ENCODE data around the gene C15orf61. TPM values are rescaled to one million over a fixed set of nuclear protein-coding genes. Genes with fewer than 3 reads are reported as not detected.

C15orf61 gene
- total and polyA plus RNA-seq, 2 experiments from 2014 or later, result 6.8 to 7.2 TPM

GRCh38 chr15:67542420-67543347 is 21.8 kb downstream of the C15orf61 start, which contains the start of gene MAP2K5:
MAP2K5 (plus strand) TSS chr15:67542703; CDS start chr15:67543336, 633 bp downstream.
- H3K4me3 ChIP-seq, result peak within 1 kb of the TSS; percentile 54
- H3K9me3 ChIP-seq (ENCODE audit: low read depth), result no peaks in the 10 kb centered on the region
- peak; percentile 77 to 88 for DNase-seq (ENCODE audit: low read depth in 1 of 2, low spot score in 1 of 2)
- no peaks in the 10 kb centered on the region for H3K4me1 ChIP-seq (ENCODE audit: low read depth)
- H3K36me3 ChIP-seq, result no peaks in the 10 kb centered on the region
- H3K27me3 ChIP-seq, result no peaks in the 10 kb centered on the region
- H3K27ac ChIP-seq, result peak within 1 kb of the TSS; percentile 11
- no peak for TF ChIP-seq CTCF (IDR thresholded peaks at IDR 0.05; ENCODE audit: low read depth, low read length)

- TF ChIP-seq CTCF (IDR thresholded peaks at IDR 0.05; ENCODE audit: low read depth, low read length), result no peak
- Histone ChIP-seq H3K4me1 (ENCODE audit: low read depth) (peaks cover under 1% of the 10 kb centered on the region), H3K4me3 (peak overlapping the region; percentile 54), H3K27me3 (no peaks in the 10 kb centered on the region), H3K27ac (no peak overlapping the region), H3K36me3 (no peaks in the 10 kb centered on the region), H3K9me3 (ENCODE audit: low read depth) (no peaks in the 10 kb centered on the region)
- DNase-seq (ENCODE audit: low read depth in 1 of 2, low spot score in 1 of 2), result no peak
These were observed 22.4 kb downstream of the C15orf61 start for GRCh38 chr15:67543348-67543718.

- Histone ChIP-seq H3K36me3 (no peaks in the 10 kb centered on the region), H3K27ac (no peak overlapping the region), H3K9me3 (ENCODE audit: low read depth) (no peaks in the 10 kb centered on the region), H3K27me3 (no peaks in the 10 kb centered on the region), H3K4me3 (no peak overlapping the region), H3K4me1 (ENCODE audit: low read depth) (peaks cover 8% of the 10 kb centered on the region)
- no peak for TF ChIP-seq CTCF (IDR thresholded peaks at IDR 0.05; ENCODE audit: low read depth, low read length)
- DNase-seq (ENCODE audit: low read depth in 1 of 2, low spot score in 1 of 2), result no peak
These were observed 23.5 kb downstream of the C15orf61 start for GRCh38 chr15:67544475-67544874.

- no peaks in the 10 kb centered on the region for H3K27me3 ChIP-seq
- H3K27ac ChIP-seq, result no peak overlapping the region
- H3K4me1 ChIP-seq (ENCODE audit: low read depth), result peaks cover 8% of the 10 kb centered on the region
- no peak overlapping the region for H3K4me3 ChIP-seq
- no peaks in the 10 kb centered on the region for H3K9me3 ChIP-seq (ENCODE audit: low read depth)
- DNase-seq (ENCODE audit: low read depth in 1 of 2, low spot score in 1 of 2), result no peak
- H3K36me3 ChIP-seq, result no peaks in the 10 kb centered on the region
- TF ChIP-seq CTCF (IDR thresholded peaks at IDR 0.05; ENCODE audit: low read depth, low read length), result no peak
These were observed 24.9 kb downstream of the C15orf61 start for GRCh38 chr15:67545864-67546263.

GRCh38 chr15:67547064-67547463 is 26.1 kb downstream of the C15orf61 start:
- H3K27me3 ChIP-seq, result no peaks in the 10 kb centered on the region
- DNase-seq (ENCODE audit: low read depth in 1 of 2, low spot score in 1 of 2), result no peak
- H3K4me1 ChIP-seq (ENCODE audit: low read depth), result peaks cover 8% of the 10 kb centered on the region
- no peaks in the 10 kb centered on the region for H3K36me3 ChIP-seq
- no peak overlapping the region for H3K27ac ChIP-seq
- H3K4me3 ChIP-seq, result no peak overlapping the region
- no peak for TF ChIP-seq CTCF (IDR thresholded peaks at IDR 0.05; ENCODE audit: low read depth, low read length)
- no peaks in the 10 kb centered on the region for H3K9me3 ChIP-seq (ENCODE audit: low read depth)

Measured in cardiac muscle cell (in vitro differentiated cells and primary cell).